Measurements from ENCODE around the gene PFKFB2. TPM values are rescaled to one million over a fixed set of nuclear protein-coding genes. Genes with fewer than 3 reads are reported as not detected.

PFKFB2 gene
- polyA plus RNA-seq, 1 donor (not counting 4 experiments of a cell fraction or from before 2014, with no cell fraction given): 12.2 TPM

- dilution Hi-C loops (cut with MboI; ENCODE audit: extremely low pct_ligation_motif_present, low sequenced_read_pairs): no loop called here
- FAIRE-seq (no peak), DNase-seq (ENCODE audit: low read depth, low spot score) (no peak)
- Histone ChIP-seq H3K4me3 (ENCODE audit: control insufficient read depth in 2 of 3, extremely low read depth in 1 of 3, insufficient read depth in 2 of 3, low read depth in 1 of 3, low read length in 3 of 3) (no peak overlapping the region), H4K20me1 (ENCODE audit: control insufficient read depth, extremely low read depth, insufficient read depth, low read length) (no peaks in the 10 kb centered on the region), H3K27ac (ENCODE audit: control insufficient read depth, insufficient read depth, low read length) (no peak overlapping the region), H3K4me2 (ENCODE audit: control insufficient read depth, extremely low read depth, insufficient read depth, low read depth, low read length) (no peak overlapping the region), H3K36me3 (ENCODE audit: control insufficient read depth in 2 of 2, extremely low read depth in 1 of 2, insufficient read depth in 2 of 2, low read length in 2 of 2) (no peaks in the 10 kb centered on the region), H3K9me1 (ENCODE audit: control insufficient read depth, extremely low read depth, insufficient read depth, low read length) (no peaks in the 10 kb centered on the region), H3K79me2 (ENCODE audit: control insufficient read depth, insufficient read depth, low read length) (no peaks in the 10 kb centered on the region), H3K27me3 (ENCODE audit: control insufficient read depth, extremely low read depth, insufficient read depth, low read length) (peaks cover 4% of the 10 kb centered on the region), H2AFZ (ENCODE audit: control insufficient read depth, low read length) (no peak overlapping the region), H3K9ac (ENCODE audit: control insufficient read depth, extremely low read depth, insufficient read depth, low read length) (no peak overlapping the region), H3K9me3 (ENCODE audit: control insufficient read depth, low read depth, low read length) (no peaks in the 10 kb centered on the region), H3K4me1 (ENCODE audit: control insufficient read depth, extremely low read depth, insufficient read depth, low read length) (no peaks in the 10 kb centered on the region)
- TF ChIP-seq EZH2 (IDR thresholded peaks at IDR 0.05; ENCODE audit: low read length) (no peak), CTCF (optimal IDR thresholded peaks at IDR 0.05 in 1 of 3, IDR thresholded peaks at IDR 0.05 in 1 of 3, conservative IDR thresholded peaks at IDR 0.05 in 1 of 3; ENCODE audit: extremely low read depth in 1 of 3, insufficient read depth in 2 of 3, low read length in 3 of 3) (no peak)
Observed at GRCh38 chr1:207093944-207094343, 40.9 kb downstream of the PFKFB2 start.

GRCh38 chr1:207097871-207098324 is 44.8 kb downstream of the PFKFB2 start:
- dilution Hi-C loops (cut with MboI; ENCODE audit: extremely low pct_ligation_motif_present, low sequenced_read_pairs): no loop called here
- no peak overlapping the region for H3K27ac ChIP-seq (ENCODE audit: control insufficient read depth, insufficient read depth, low read length)
- no peak overlapping the region for H2AFZ ChIP-seq (ENCODE audit: control insufficient read depth, low read length)
- no peak overlapping the region for H3K4me2 ChIP-seq (ENCODE audit: control insufficient read depth, extremely low read depth, insufficient read depth, low read depth, low read length)
- TF ChIP-seq CTCF (optimal IDR thresholded peaks at IDR 0.05 in 1 of 3, IDR thresholded peaks at IDR 0.05 in 1 of 3, conservative IDR thresholded peaks at IDR 0.05 in 1 of 3; ENCODE audit: extremely low read depth in 1 of 3, insufficient read depth in 2 of 3, low read length in 3 of 3) (no peak), EZH2 (IDR thresholded peaks at IDR 0.05; ENCODE audit: low read length) (no peak)
- H3K9ac ChIP-seq (ENCODE audit: control insufficient read depth, extremely low read depth, insufficient read depth, low read length): no peak overlapping the region
- no peak for DNase-seq (ENCODE audit: low read depth, low spot score)
- H3K27me3 ChIP-seq (ENCODE audit: control insufficient read depth, extremely low read depth, insufficient read depth, low read length): peaks cover 3% of the 10 kb centered on the region
- H3K9me1 ChIP-seq (ENCODE audit: control insufficient read depth, extremely low read depth, insufficient read depth, low read length): no peaks in the 10 kb centered on the region
- no peak for FAIRE-seq
- no peak overlapping the region for H3K4me3 ChIP-seq (ENCODE audit: control insufficient read depth in 2 of 3, extremely low read depth in 1 of 3, insufficient read depth in 2 of 3, low read depth in 1 of 3, low read length in 3 of 3)
- no peaks in the 10 kb centered on the region for H4K20me1 ChIP-seq (ENCODE audit: control insufficient read depth, extremely low read depth, insufficient read depth, low read length)
- H3K79me2 ChIP-seq (ENCODE audit: control insufficient read depth, insufficient read depth, low read length): no peaks in the 10 kb centered on the region
- H3K36me3 ChIP-seq (ENCODE audit: control insufficient read depth in 2 of 2, extremely low read depth in 1 of 2, insufficient read depth in 2 of 2, low read length in 2 of 2): no peaks in the 10 kb centered on the region
- H3K9me3 ChIP-seq (ENCODE audit: control insufficient read depth, low read depth, low read length): no peaks in the 10 kb centered on the region
- no peaks in the 10 kb centered on the region for H3K4me1 ChIP-seq (ENCODE audit: control insufficient read depth, extremely low read depth, insufficient read depth, low read length)
